Gastroesophageal sphincter (tissue), 3 donors: ENCODE measurements around the gene CDK17.

ENCODE experiments used
- CTCF ChIP-seq, 4 experiments: fragments of 200-600 bp in 2 of 4; fragments of 450-650 bp in 2 of 4; sonication (generic) in 1 of 4; IDR thresholded peaks; one replicate each; pipeline ENCODE4 v1.5.1; 2017 to 2019; ENCODE audit warnings: antibody characterized with exemption in 4 of 4, mild to moderate bottlenecking in 2 of 4, moderate library complexity in 2 of 4
- POLR2A ChIP-seq, 2 donors: fragments of 450-650 bp; IDR thresholded peaks; one replicate each; pipeline ENCODE4 v1.6.1; 2017; ENCODE audit warnings: antibody characterized with exemption in 2 of 2, mild to moderate bottlenecking in 2 of 2, moderate library complexity in 1 of 2

DNA sequence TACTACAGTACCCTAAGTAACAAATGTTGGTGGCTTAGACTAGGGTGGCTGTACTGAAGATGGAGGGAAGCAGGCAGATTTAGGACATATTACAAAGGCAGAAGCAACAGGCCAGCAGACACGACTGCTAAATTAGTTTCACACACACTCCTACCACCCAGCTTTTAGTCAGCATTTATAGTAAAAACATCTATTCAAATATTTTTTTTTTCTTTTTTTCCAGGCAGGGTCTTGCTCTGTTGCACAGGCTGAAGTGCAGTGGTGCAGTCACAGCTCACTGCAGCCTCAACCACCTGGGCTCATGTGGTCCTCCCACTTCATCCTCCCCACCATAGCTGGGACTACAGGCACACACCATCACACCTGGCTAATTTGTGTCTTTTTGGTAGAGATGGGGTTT is 72.9 kb downstream of the CDK17 start:
- no peak for TF ChIP-seq CTCF (IDR thresholded peaks at IDR 0.05)
- no peak for TF ChIP-seq POLR2A (IDR thresholded peaks at IDR 0.05)
